WTC11 (cell line): ENCODE data around the gene TEX14. TPM values are rescaled to one million over a fixed set of nuclear protein-coding genes. Genes with fewer than 3 reads are reported as not detected.

Experiments
- ATAC-seq: fragments of 200-7000 bp; cut with Tn5 transposase; 2 replicates; pipeline ENCODE4 v1.10.0; 2021; ENCODE audit warnings: mild to moderate bottlenecking, moderate library complexity
- CTCF ChIA-PET: fragments of 300-600 bp; sonication (Branson Sonifier 250); formaldehyde crosslinking; loops from one replicate; lab custom pipeline; 2021; ENCODE audit warnings: antibody characterized with exemption; lab: Charles Lee
- POLR2A ChIA-PET: fragments of 350-600 bp; sonication (Branson Sonifier 250); formaldehyde crosslinking; loops from one replicate; lab custom pipeline; 2021; ENCODE audit warnings: antibody characterized with exemption; lab: Charles Lee
- DNase-seq: peaks from one replicate; pipeline ENCODE4 v3.0.0; 2021; ENCODE audit warnings: low spot score
- H3K27ac Mint-ChIP-seq: 2 replicates; pipeline ENCODE4 v1.8.0; 2021; ENCODE audit warnings: mixed read lengths
- H3K27me3 Mint-ChIP-seq: 2 replicates; pipeline ENCODE4 v1.8.0; 2021; ENCODE audit warnings: low read depth, mild to moderate bottlenecking, moderate library complexity, mixed read lengths
- H3K36me3 Mint-ChIP-seq: 2 replicates; pipeline ENCODE4 v1.8.0; 2021; ENCODE audit warnings: mixed read lengths
- H3K4me1 Mint-ChIP-seq: 2 replicates; pipeline ENCODE4 v1.8.0; 2022; ENCODE audit warnings: mixed read lengths
- H3K4me3 Mint-ChIP-seq: 2 replicates; pipeline ENCODE4 v1.8.0; 2021; ENCODE audit warnings: mild to moderate bottlenecking, moderate library complexity, mixed read lengths
- H3K9me3 Mint-ChIP-seq: 2 replicates; pipeline ENCODE4 v1.8.0; 2021; ENCODE audit warnings: mixed read lengths
- CREB1 ChIP-seq: sonication (generic); formaldehyde crosslinking; IDR thresholded peaks from 2 replicates; pipeline ENCODE4 v1.8.0; 2023; ENCODE audit warnings: mild to moderate bottlenecking, missing genetic modification reagents
- EMX1 ChIP-seq: fragments of 250-450 bp; sonication (Bioruptor Pico); IDR thresholded peaks from 2 replicates; pipeline ENCODE4 v1.8.0; 2021; ENCODE audit warnings: mild to moderate bottlenecking
- ESRRA ChIP-seq: sonication (generic); formaldehyde crosslinking; IDR thresholded peaks from 2 replicates; pipeline ENCODE4 v1.8.1; 2022; ENCODE audit warnings: mild to moderate bottlenecking, missing genetic modification reagents, borderline replicate concordance
- ETV6 ChIP-seq: sonication (generic); formaldehyde crosslinking; IDR thresholded peaks from 2 replicates; pipeline ENCODE4 v1.8.1; 2022; ENCODE audit warnings: mild to moderate bottlenecking, missing genetic modification reagents
- JAZF1 ChIP-seq: fragments of 250-450 bp; sonication (Bioruptor Pico); IDR thresholded peaks from 2 replicates; pipeline ENCODE4 v1.9.0; 2021; ENCODE audit warnings: moderate library complexity, mild to moderate bottlenecking, inconsistent platforms
- KAT7 ChIP-seq: sonication (generic); formaldehyde crosslinking; IDR thresholded peaks from 2 replicates; pipeline ENCODE4 v1.8.1; 2023; ENCODE audit warnings: missing genetic modification reagents, mild to moderate bottlenecking, borderline replicate concordance
- NFE2L1 ChIP-seq: sonication (generic); formaldehyde crosslinking; IDR thresholded peaks from 2 replicates; pipeline ENCODE4 v1.8.1; 2023; ENCODE audit warnings: missing genetic modification reagents
- NFYB ChIP-seq: sonication (generic); formaldehyde crosslinking; conservative IDR thresholded peaks from 2 replicates; pipeline ENCODE4 v1.8.0; 2022; ENCODE audit warnings: low read depth, missing genetic modification reagents
- NR2C2 ChIP-seq: sonication (generic); formaldehyde crosslinking; IDR thresholded peaks from 2 replicates; pipeline ENCODE4 v1.8.0; 2022; ENCODE audit warnings: mild to moderate bottlenecking, missing genetic modification reagents
- PRRX2 ChIP-seq: fragments of 250-450 bp; sonication (Bioruptor Pico); IDR thresholded peaks from 2 replicates; pipeline ENCODE4 v1.8.0; 2021; ENCODE audit warnings: mild to moderate bottlenecking
- RORB ChIP-seq: fragments of 250-450 bp; sonication (Bioruptor Pico); IDR thresholded peaks from 2 replicates; pipeline ENCODE4 v1.9.0; 2021; ENCODE audit warnings: mild to moderate bottlenecking
- SMAD3 ChIP-seq: sonication (generic); formaldehyde crosslinking; IDR thresholded peaks from 2 replicates; pipeline ENCODE4 v1.8.0; 2022; ENCODE audit warnings: missing genetic modification reagents, mild to moderate bottlenecking, borderline replicate concordance
- TP53 ChIP-seq: sonication (generic); formaldehyde crosslinking; IDR thresholded peaks from 2 replicates; pipeline ENCODE4 v1.8.1; 2023; ENCODE audit warnings: mild to moderate bottlenecking, missing genetic modification reagents
- ZNF219 ChIP-seq: sonication (generic); formaldehyde crosslinking; IDR thresholded peaks from 2 replicates; pipeline ENCODE4 v1.8.0; 2023; ENCODE audit warnings: missing genetic modification reagents, mild to moderate bottlenecking, borderline replicate concordance
- total RNA-seq: library from RNA; stranded (reverse); gene quantifications from 3 replicates; pipeline ENCODE4 v1.2.3, GENCODE V29; 2021
- TF ChIP-seq, protein P1 (sequence below): fragments of 250-450 bp; sonication (Bioruptor Pico); IDR thresholded peaks from 2 replicates; pipeline ENCODE4 v2.1.2; 2022; ENCODE audit warnings: mild to moderate bottlenecking, moderate library complexity
- TF ChIP-seq, protein P2 (sequence below): fragments of 250-450 bp; sonication (Bioruptor Pico); conservative IDR thresholded peaks from 2 replicates; pipeline ENCODE4 v1.9.0; 2021; ENCODE audit warnings: mild to moderate bottlenecking
- TF ChIP-seq, protein P3 (sequence below): sonication (generic); formaldehyde crosslinking; IDR thresholded peaks from 2 replicates; pipeline ENCODE4 v1.8.0; 2022; ENCODE audit warnings: mild to moderate bottlenecking, missing genetic modification reagents
- TF ChIP-seq, protein P4 (sequence below): sonication (generic); formaldehyde crosslinking; IDR thresholded peaks from 2 replicates; pipeline ENCODE4 v1.8.1; 2023; ENCODE audit warnings: mild to moderate bottlenecking, missing genetic modification reagents, moderate library complexity
- TF ChIP-seq, protein P5 (sequence below): fragments of 250-450 bp; sonication (Bioruptor Pico); IDR thresholded peaks from 2 replicates; pipeline ENCODE4 v1.8.0; 2021; ENCODE audit warnings: mild to moderate bottlenecking
- TF ChIP-seq, protein P6 (sequence below): sonication (generic); formaldehyde crosslinking; IDR thresholded peaks from 2 replicates; pipeline ENCODE4 v1.8.0; 2023; ENCODE audit warnings: missing genetic modification reagents

The TEX14 gene
- total RNA-seq, 1 experiment from 2014 or later = 1.4 TPM

DNA sequence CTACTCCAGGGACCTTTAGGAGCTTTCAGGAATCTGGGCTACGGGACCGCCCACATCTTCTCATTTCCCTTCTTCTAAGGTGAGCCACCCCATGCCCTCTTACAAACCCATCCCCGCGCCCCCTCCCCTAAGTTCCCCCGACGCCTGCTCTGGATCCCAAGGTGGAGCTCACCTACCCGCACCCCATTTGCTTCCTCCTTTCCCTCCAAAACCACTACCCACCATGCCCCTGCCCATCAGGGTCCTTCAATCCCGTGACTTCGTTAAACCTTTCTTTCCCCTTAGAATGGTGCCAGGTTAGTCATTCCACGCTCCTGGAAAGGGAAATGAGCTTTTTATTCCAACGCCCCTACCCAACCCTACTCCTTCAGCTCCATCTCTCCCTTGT is 177.1 kb downstream of the TEX14 start:
- peak overlapping the region; percentile 78 for H3K4me3 Mint-ChIP-seq
- no peak for DNase-seq
- ChIA-PET POLR2A (interaction anchor here (0.5 to 1.3 kb wide), 8 partner anchors 23 to 517 kb away, joined by 3 to 7 read pairs (median 4); no protein-coding TSS in a partner anchor), CTCF (interaction anchor here (0.5 to 2.1 kb wide), 14 partner anchors 17 to 553 kb away, joined by 3 to 10 read pairs (median 4); partner anchors contain the start of genes HSF5 and RNF43)
- H3K27me3 Mint-ChIP-seq = no peaks in the 10 kb centered on the region; the same call in 1 of the 2 replicates
- no peaks in the 10 kb centered on the region for H3K9me3 Mint-ChIP-seq
- ATAC-seq = no peak
- peaks cover 19% of the 10 kb centered on the region for H3K36me3 Mint-ChIP-seq
- peaks cover 32% of the 10 kb centered on the region for H3K4me1 Mint-ChIP-seq
- no peak for TF ChIP-seq SMAD3 (CRISPR knock-in tag)
- no peak for TF ChIP-seq KAT7 (CRISPR knock-in tag)
- TF ChIP-seq, protein P1, sequence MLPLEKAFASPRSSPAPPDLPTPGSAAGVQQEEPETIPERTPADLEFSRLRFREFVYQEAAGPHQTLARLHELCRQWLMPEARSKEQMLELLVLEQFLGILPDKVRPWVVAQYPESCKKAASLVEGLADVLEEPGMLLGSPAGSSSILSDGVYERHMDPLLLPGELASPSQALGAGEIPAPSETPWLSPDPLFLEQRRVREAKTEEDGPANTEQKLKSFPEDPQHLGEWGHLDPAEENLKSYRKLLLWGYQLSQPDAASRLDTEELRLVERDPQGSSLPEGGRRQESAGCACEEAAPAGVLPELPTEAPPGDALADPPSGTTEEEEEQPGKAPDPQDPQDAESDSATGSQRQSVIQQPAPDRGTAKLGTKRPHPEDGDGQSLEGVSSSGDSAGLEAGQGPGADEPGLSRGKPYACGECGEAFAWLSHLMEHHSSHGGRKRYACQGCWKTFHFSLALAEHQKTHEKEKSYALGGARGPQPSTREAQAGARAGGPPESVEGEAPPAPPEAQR = no peak
- no peak for TF ChIP-seq NFE2L1 (CRISPR knock-in tag)
- TF ChIP-seq, protein P2, sequence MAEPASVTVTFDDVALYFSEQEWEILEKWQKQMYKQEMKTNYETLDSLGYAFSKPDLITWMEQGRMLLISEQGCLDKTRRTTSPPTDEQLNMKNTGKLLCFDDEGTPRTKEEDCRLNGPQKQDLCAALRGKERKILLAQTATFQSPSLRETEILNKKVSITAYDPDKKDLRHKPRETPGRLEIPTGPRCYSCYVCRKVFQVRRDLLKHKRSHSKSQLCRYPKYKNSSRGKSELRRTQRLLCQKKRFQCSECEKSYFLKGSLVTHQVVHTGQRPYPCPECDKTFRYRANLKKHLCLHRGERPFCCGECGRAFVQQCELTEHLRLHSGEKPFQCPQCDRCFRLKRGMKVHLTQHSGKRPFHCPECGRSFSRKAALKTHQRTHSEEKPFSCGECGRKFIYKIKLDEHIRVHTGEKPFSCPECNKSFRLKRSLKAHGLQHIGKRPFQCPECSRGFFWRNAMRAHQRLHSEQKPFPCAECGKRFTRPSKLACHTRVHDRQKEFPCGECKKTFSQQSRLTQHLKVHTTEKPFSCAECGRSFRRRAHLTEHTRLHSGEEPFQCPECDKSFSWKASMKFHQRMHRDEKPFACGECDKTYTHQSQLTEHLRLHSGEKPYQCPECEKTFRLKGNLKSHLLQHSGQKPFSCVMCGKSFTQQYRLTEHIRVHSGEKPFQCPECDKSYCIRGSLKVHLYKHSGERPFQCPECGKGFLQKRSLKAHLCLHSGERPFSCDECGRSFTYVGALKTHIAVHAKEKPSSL (CRISPR knock-in tag) = no peak
- TF ChIP-seq, protein P3, sequence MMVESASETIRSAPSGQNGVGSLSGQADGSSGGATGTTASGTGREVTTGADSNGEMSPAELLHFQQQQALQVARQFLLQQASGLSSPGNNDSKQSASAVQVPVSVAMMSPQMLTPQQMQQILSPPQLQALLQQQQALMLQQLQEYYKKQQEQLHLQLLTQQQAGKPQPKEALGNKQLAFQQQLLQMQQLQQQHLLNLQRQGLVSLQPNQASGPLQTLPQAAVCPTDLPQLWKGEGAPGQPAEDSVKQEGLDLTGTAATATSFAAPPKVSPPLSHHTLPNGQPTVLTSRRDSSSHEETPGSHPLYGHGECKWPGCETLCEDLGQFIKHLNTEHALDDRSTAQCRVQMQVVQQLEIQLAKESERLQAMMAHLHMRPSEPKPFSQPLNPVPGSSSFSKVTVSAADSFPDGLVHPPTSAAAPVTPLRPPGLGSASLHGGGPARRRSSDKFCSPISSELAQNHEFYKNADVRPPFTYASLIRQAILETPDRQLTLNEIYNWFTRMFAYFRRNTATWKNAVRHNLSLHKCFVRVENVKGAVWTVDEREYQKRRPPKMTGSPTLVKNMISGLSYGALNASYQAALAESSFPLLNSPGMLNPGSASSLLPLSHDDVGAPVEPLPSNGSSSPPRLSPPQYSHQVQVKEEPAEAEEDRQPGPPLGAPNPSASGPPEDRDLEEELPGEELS (CRISPR knock-in tag) = no peak
- TF ChIP-seq ESRRA (CRISPR knock-in tag) = no peak
- TF ChIP-seq NFYB (CRISPR knock-in tag) = no peak
- no peak for TF ChIP-seq PRRX2
- no peak for TF ChIP-seq ZNF219 (CRISPR knock-in tag)
- no peak for TF ChIP-seq JAZF1 (CRISPR knock-in tag)
- no peak for TF ChIP-seq RORB (CRISPR knock-in tag)
- no peak for TF ChIP-seq TP53 (CRISPR knock-in tag)
- TF ChIP-seq, protein P4, sequence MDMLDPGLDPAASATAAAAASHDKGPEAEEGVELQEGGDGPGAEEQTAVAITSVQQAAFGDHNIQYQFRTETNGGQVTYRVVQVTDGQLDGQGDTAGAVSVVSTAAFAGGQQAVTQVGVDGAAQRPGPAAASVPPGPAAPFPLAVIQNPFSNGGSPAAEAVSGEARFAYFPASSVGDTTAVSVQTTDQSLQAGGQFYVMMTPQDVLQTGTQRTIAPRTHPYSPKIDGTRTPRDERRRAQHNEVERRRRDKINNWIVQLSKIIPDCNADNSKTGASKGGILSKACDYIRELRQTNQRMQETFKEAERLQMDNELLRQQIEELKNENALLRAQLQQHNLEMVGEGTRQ (CRISPR knock-in tag) = no peak
- TF ChIP-seq, protein P5, sequence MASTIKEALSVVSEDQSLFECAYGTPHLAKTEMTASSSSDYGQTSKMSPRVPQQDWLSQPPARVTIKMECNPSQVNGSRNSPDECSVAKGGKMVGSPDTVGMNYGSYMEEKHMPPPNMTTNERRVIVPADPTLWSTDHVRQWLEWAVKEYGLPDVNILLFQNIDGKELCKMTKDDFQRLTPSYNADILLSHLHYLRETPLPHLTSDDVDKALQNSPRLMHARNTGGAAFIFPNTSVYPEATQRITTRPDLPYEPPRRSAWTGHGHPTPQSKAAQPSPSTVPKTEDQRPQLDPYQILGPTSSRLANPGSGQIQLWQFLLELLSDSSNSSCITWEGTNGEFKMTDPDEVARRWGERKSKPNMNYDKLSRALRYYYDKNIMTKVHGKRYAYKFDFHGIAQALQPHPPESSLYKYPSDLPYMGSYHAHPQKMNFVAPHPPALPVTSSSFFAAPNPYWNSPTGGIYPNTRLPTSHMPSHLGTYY (CRISPR knock-in tag) = no peak
- TF ChIP-seq, protein P6, sequence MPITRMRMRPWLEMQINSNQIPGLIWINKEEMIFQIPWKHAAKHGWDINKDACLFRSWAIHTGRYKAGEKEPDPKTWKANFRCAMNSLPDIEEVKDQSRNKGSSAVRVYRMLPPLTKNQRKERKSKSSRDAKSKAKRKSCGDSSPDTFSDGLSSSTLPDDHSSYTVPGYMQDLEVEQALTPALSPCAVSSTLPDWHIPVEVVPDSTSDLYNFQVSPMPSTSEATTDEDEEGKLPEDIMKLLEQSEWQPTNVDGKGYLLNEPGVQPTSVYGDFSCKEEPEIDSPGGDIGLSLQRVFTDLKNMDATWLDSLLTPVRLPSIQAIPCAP (CRISPR knock-in tag) = no peak
- TF ChIP-seq EMX1 = no peak
- TF ChIP-seq CREB1 = no peak
- TF ChIP-seq NR2C2 = no peak
- no peak for TF ChIP-seq ETV6 (CRISPR knock-in tag)
- H3K27ac Mint-ChIP-seq = peak overlapping the region; percentile 90
